HEK293T (cell line): ENCODE measurements around the gene RRAGA.

Experiments used
- FOXK2 ChIP-seq: fragments of 450-650 bp; IDR thresholded peaks from 2 replicates; pipeline ENCODE4 v1.6.1; 2016; ENCODE audit warnings: mild to moderate bottlenecking
- LEF1 ChIP-seq: fragments of 450-650 bp; IDR thresholded peaks from 2 replicates; pipeline ENCODE4 v1.6.1; 2017; ENCODE audit warnings: mild to moderate bottlenecking, borderline replicate concordance
- SP1 ChIP-seq: fragments of 450-650 bp; IDR thresholded peaks from 2 replicates; pipeline ENCODE4 v1.6.1; 2017

- no peak for TF ChIP-seq FOXK2
- no peak for TF ChIP-seq SP1
- no peak for TF ChIP-seq LEF1
Observed at GRCh38 chr9:19074229-19074628, 25.0 kb downstream of the RRAGA start.
